ENCODE data around the gene NOTCH3.
A peak's percentile ranks its signal among the peaks of the same experiment; 100 is the strongest.

The NOTCH3 gene

DNA sequence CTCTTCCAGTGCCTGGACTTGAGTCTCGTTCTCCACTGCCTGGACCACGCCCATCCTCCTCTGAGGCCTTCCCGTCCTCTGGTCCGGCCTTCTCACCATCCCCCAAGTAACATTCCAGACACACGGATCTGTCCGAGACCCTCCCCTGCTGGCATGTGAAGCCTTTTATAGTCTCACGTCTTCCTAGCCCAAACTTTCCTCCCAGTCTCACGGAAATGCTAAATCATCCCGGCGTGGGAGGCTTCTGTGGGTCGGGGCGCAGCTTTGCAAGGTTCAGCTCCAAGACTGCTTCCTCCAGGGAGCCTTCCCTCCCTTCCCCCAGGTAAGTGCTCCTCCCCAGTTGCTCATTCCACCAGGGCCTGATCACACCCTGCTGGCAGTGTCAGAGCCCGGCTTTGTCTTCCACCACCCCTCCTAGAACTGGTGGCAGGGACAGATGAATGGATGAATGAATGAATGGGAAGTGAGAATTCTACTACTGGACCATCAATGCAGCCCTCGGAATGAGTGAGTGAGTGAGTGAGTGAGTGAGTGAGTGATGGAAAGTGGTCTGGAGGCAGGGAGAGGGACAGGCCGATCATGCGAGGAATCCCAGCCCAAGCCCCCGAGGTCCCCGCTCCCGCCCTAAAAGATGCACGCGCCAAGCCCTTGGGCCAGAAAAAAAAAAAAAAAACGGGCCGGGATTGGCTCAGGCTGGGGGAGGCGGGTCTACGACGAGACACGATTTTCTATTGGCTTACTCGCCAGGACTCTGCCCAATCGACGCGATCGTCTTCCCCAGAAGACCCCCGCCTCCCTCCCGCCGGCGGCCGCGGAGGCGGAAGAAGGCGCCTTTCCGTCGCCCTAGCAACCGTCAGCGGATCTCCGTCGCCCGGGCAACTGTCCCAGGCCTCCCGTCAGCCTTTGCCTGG lies 22.2 kb upstream of the NOTCH3 start:
- TF ChIP-seq, protein P1, sequence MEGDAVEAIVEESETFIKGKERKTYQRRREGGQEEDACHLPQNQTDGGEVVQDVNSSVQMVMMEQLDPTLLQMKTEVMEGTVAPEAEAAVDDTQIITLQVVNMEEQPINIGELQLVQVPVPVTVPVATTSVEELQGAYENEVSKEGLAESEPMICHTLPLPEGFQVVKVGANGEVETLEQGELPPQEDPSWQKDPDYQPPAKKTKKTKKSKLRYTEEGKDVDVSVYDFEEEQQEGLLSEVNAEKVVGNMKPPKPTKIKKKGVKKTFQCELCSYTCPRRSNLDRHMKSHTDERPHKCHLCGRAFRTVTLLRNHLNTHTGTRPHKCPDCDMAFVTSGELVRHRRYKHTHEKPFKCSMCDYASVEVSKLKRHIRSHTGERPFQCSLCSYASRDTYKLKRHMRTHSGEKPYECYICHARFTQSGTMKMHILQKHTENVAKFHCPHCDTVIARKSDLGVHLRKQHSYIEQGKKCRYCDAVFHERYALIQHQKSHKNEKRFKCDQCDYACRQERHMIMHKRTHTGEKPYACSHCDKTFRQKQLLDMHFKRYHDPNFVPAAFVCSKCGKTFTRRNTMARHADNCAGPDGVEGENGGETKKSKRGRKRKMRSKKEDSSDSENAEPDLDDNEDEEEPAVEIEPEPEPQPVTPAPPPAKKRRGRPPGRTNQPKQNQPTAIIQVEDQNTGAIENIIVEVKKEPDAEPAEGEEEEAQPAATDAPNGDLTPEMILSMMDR (IDR thresholded peaks at IDR 0.05; ENCODE audit: low read length, missing control alignments): no peak
- H3K4me3 ChIP-seq (replicated peaks; ENCODE audit: low read depth, low read length): peak overlapping the region; percentile 67
- peak; percentile 96 for DNase-seq (ENCODE audit: low read depth)

DNA sequence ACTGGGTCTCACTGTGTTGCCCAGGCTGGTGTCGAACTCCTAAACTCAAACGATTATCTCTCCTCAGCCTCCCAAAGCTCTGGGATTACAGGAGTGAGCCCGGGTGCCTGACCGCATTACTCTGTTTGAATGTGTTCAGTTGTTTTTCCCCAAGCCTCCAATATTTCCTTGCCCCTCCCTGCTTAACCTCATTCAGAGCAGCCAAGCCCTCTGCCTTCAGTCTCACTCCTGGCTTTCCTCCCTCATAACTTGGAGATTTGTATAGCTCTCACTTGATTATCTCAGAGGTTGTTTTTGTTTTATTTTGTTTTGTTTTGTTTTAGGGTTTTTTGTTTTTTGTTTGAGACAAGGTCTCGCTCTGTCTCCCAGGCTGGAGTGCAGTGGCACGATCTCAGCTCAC lies 20.0 kb upstream of the NOTCH3 start:
- TF ChIP-seq, protein P1 (IDR thresholded peaks at IDR 0.05; ENCODE audit: low read length, missing control alignments): no peak
- H3K4me3 ChIP-seq (replicated peaks; ENCODE audit: low read depth, low read length): no peak overlapping the region
- DNase-seq (ENCODE audit: low read depth): no peak

DNA sequence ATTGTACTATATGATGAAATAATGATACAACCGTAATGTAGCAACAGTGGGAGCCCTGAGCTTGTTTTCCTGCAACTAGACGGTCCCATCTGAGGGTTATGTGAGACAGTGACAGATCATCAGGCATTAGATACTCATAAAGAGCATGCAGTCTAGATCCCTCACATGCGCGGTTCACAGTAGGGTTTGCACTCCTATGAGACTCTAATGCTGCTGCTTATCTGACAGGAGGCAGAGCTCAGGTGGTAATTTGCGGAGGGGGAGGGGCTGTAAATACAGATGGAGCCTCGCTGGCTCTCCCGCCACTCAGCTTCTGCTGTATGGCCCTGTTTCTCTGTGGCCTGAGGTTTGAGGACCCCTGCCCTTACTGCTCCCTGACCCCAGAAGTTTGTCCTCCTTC lies 17.7 kb upstream of the NOTCH3 start:
- DNase-seq (ENCODE audit: low read depth): no peak
- H3K4me3 ChIP-seq (replicated peaks; ENCODE audit: low read depth, low read length): no peak overlapping the region
- TF ChIP-seq, protein P1 (IDR thresholded peaks at IDR 0.05; ENCODE audit: low read length, missing control alignments): no peak

DNA sequence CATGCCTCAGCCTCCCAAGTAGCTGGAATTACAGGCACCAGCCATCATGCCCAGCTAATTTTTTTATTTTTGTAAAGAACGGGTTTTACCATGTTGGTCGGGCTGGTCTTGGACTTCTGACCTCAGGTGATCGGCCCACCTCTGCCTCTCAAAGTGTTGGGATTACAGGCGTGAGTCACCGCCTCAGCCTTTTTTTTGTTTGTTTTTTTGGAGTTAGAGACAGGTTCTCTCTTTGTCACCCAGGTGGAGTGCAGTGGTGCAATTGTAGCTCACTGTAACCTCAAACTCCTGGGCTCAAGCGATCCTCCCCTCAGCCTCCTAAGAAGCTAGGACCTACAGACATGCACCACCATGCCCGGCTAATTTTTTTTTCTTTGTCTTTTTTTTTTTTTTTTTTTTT lies 15.6 kb upstream of the NOTCH3 start:
- TF ChIP-seq, protein P1 (IDR thresholded peaks at IDR 0.05; ENCODE audit: low read length, missing control alignments): no peak
- no peak for DNase-seq (ENCODE audit: low read depth)
- H3K4me3 ChIP-seq (replicated peaks; ENCODE audit: low read depth, low read length): no peak overlapping the region

DNA sequence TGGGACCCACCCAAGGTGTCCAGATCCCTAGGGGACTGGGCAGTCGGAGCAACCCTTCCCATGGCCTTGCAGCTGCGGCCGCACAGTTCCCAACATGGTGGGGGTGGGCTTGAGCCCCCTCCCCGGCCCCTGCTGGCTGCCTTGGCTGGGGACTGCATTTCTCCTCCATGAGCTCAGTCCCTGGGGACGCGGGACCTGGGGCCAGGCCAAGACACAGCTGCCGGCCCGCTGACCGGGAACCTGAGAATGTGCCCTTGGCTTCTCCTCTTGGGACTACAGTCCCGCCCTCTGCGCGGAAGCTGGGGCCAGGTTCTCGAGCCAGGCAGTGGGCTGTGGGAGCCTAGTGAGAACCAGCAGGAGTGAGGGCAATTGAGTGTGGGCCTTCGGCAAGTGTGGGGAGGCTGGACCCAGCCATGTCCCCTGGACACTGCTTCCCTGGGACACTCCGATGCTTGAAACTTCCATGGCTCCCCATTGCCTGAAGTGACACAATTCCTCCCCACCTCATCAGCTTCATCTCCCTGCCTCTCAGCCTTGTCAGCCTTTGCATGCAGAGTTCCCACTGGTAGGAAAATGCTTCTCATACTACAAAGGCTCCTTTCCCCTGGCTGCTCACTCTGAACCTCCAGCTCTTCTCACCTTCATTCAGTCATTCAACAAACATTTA lies 13.1 kb upstream of the NOTCH3 start:
- no peak overlapping the region for H3K4me3 ChIP-seq (replicated peaks; ENCODE audit: low read depth, low read length)
- TF ChIP-seq, protein P1 (IDR thresholded peaks at IDR 0.05; ENCODE audit: low read length, missing control alignments): no peak
- peak; percentile 56 for DNase-seq (ENCODE audit: low read depth)

DNA sequence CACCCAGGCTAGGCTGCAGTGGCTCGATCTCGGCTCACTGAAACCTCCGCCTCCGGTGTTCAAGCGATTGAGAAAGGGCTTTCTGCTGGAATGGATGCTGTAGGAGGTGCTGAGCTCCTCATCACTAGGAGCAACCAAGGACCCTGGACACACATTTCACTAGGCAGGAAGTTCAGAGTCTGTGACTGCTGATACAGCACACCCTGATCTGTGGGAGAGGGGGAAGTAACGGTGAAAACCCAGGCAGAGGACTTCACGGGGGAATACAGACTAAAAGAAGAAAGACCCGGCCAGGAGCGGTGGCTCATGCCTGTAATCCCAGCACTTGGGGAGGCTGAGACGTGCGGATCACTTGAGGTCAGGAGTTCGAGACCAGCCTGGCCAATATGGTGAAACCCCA lies 11.9 kb upstream of the NOTCH3 start:
- DNase-seq (ENCODE audit: low read depth): no peak
- TF ChIP-seq, protein P1 (IDR thresholded peaks at IDR 0.05; ENCODE audit: low read length, missing control alignments): no peak
- no peak overlapping the region for H3K4me3 ChIP-seq (replicated peaks; ENCODE audit: low read depth, low read length)

All from fibroblast of pulmonary artery (primary cell).